Mesothelial cell of epicardium (in vitro differentiated cells): ENCODE data around the gene ST7. TPM values are rescaled to one million over a fixed set of nuclear protein-coding genes. Genes with fewer than 3 reads are reported as not detected.

Source experiments
- DNase-seq, 2 experiments: peaks; one replicate each; pipeline ENCODE4 v3.0.0; 2021; ENCODE audit warnings: low spot score in 2 of 2; ENCODE audit not compliant: unreplicated experiment in 2 of 2
- H3K27ac Mint-ChIP-seq: 2 replicates; pipeline ENCODE4 v1.8.0; 2021; ENCODE audit warnings: mixed read lengths
- H3K27me3 Mint-ChIP-seq: 2 replicates; pipeline ENCODE4 v1.8.0; 2021; ENCODE audit warnings: low read depth, mixed read lengths
- H3K36me3 Mint-ChIP-seq: 2 replicates; pipeline ENCODE4 v1.8.0; 2021; ENCODE audit warnings: mixed read lengths
- H3K4me1 Mint-ChIP-seq: 2 replicates; pipeline ENCODE4 v1.8.0; 2021; ENCODE audit warnings: mixed read lengths
- H3K4me3 Mint-ChIP-seq: 2 replicates; pipeline ENCODE4 v1.8.0; 2021; ENCODE audit warnings: mild to moderate bottlenecking, moderate library complexity, mixed read lengths
- H3K9me3 Mint-ChIP-seq: 2 replicates; pipeline ENCODE4 v1.8.0; 2021; ENCODE audit warnings: mixed read lengths
- CTCF ChIP-seq: fragments of 200-600 bp; sonication (generic); IDR thresholded peaks from one replicate; pipeline ENCODE4 v1.5.0; 2021; ENCODE audit warnings: antibody characterized with exemption; ENCODE audit not compliant: unreplicated experiment
- total RNA-seq: library from RNA; stranded (reverse); gene quantifications from 3 replicates; pipeline ENCODE4 v1.2.1, GENCODE V29; 2021

ST7 gene
- total RNA-seq, 1 donor from 2014 or later, result 40.5 TPM

GRCh38 chr7:117179701-117180100, 226.4 kb downstream of the ST7 start:
- Mint-ChIP-seq H3K27me3 (no peaks in the 10 kb centered on the region), H3K27ac (peak overlapping the region; percentile 22), H3K4me1 (peaks cover 24% of the 10 kb centered on the region), H3K9me3 (peaks cover 9% of the 10 kb centered on the region), H3K36me3 (peaks cover 38% of the 10 kb centered on the region), H3K4me3 (no peak overlapping the region)
- TF ChIP-seq CTCF, result no peak
- no peak for DNase-seq

GRCh38 chr7:117183729-117184128, 230.4 kb downstream of the ST7 start:
- H3K4me1 Mint-ChIP-seq, result peaks cover 37% of the 10 kb centered on the region
- H3K27ac Mint-ChIP-seq, result peak overlapping the region; percentile 50
- no peak for DNase-seq
- H3K9me3 Mint-ChIP-seq, result peaks cover 9% of the 10 kb centered on the region
- no peaks in the 10 kb centered on the region for H3K27me3 Mint-ChIP-seq
- H3K4me3 Mint-ChIP-seq, result no peak overlapping the region
- H3K36me3 Mint-ChIP-seq, result peaks cover 24% of the 10 kb centered on the region
- no peak for TF ChIP-seq CTCF

- no peak for TF ChIP-seq CTCF
- peaks cover 19% of the 10 kb centered on the region for H3K36me3 Mint-ChIP-seq
- peaks cover 42% of the 10 kb centered on the region for H3K4me1 Mint-ChIP-seq
- no peak for DNase-seq
- no peak overlapping the region for H3K4me3 Mint-ChIP-seq
- H3K9me3 Mint-ChIP-seq, result peaks cover 9% of the 10 kb centered on the region
- H3K27me3 Mint-ChIP-seq, result no peaks in the 10 kb centered on the region
- H3K27ac Mint-ChIP-seq, result peak overlapping the region; percentile 86
These were observed 231.1 kb downstream of the ST7 start for GRCh38 chr7:117184367-117184766.

- H3K4me1 Mint-ChIP-seq, result peaks cover 50% of the 10 kb centered on the region
- H3K36me3 Mint-ChIP-seq, result peaks cover 18% of the 10 kb centered on the region
- no peak for TF ChIP-seq CTCF
- H3K4me3 Mint-ChIP-seq, result no peak overlapping the region
- no peaks in the 10 kb centered on the region for H3K27me3 Mint-ChIP-seq
- DNase-seq, result no peak
- H3K27ac Mint-ChIP-seq, result no peak overlapping the region
- H3K9me3 Mint-ChIP-seq, result peaks cover 9% of the 10 kb centered on the region
These were observed 231.8 kb downstream of the ST7 start for GRCh38 chr7:117185124-117185523.

GRCh38 chr7:117186218-117187010, 233.1 kb downstream of the ST7 start:
- Mint-ChIP-seq H3K9me3 (peaks cover 9% of the 10 kb centered on the region), H3K36me3 (peaks cover 27% of the 10 kb centered on the region), H3K27me3 (no peaks in the 10 kb centered on the region), H3K4me3 (no peak overlapping the region), H3K27ac (peak overlapping the region; percentile 9), H3K4me1 (peaks cover 56% of the 10 kb centered on the region)
- DNase-seq, result no peak
- no peak for TF ChIP-seq CTCF

- TF ChIP-seq CTCF, result no peak
- H3K27ac Mint-ChIP-seq, result peak overlapping the region; percentile 95
- peaks cover 25% of the 10 kb centered on the region for H3K36me3 Mint-ChIP-seq
- H3K27me3 Mint-ChIP-seq, result no peaks in the 10 kb centered on the region
- no peak overlapping the region for H3K4me3 Mint-ChIP-seq
- no peak for DNase-seq
- peaks cover 5% of the 10 kb centered on the region for H3K9me3 Mint-ChIP-seq
- H3K4me1 Mint-ChIP-seq, result peaks cover 54% of the 10 kb centered on the region
These were observed 235.1 kb downstream of the ST7 start for GRCh38 chr7:117188376-117188775.
